Keratinocyte (primary cell): ENCODE results near the gene C20orf202. TPM values are rescaled to one million over a fixed set of nuclear protein-coding genes. Genes with fewer than 3 reads are reported as not detected.

ENCODE experiments used
- DNase-seq: peaks from one replicate; pipeline ENCODE4 v3.0.0-alpha.2; 2011; ENCODE audit warnings: low read depth, missing footprints, low spot score
- FAIRE-seq: peaks from 2 replicates; lab custom pipeline; 2011; peaks lifted over from hg19 to GRCh38; lab: Jason Lieb, UNC
- H2AFZ ChIP-seq: 2 replicates; pipeline ENCODE4 v1.6.0; 2012; ENCODE audit warnings: low read length, control low read depth, inconsistent platforms; ENCODE audit not compliant: control insufficient read depth
- H3K27ac ChIP-seq: 2 replicates; pipeline ENCODE4 v1.5.1; 2011; ENCODE audit warnings: low read length; ENCODE audit not compliant: control insufficient read depth, insufficient read depth
- H3K27me3 ChIP-seq: 3 replicates; pipeline ENCODE4 v1.6.0; 2011; ENCODE audit warnings: low read length; ENCODE audit not compliant: control insufficient read depth, insufficient read depth; ENCODE audit errors: extremely low read depth
- H3K36me3 ChIP-seq, 2 experiments: 2 replicates in 1 of 2; 3 replicates in 1 of 2; pipeline ENCODE4 v1.5.1; 2011; ENCODE audit warnings: low read length in 2 of 2, mild to moderate bottlenecking in 1 of 2; ENCODE audit not compliant: control insufficient read depth in 2 of 2, insufficient read depth in 2 of 2; ENCODE audit errors: extremely low read depth in 1 of 2
- H3K4me1 ChIP-seq: 3 replicates; pipeline ENCODE4 v1.5.1; 2011; ENCODE audit warnings: low read length; ENCODE audit not compliant: control insufficient read depth, insufficient read depth; ENCODE audit errors: extremely low read depth
- H3K4me2 ChIP-seq: 3 replicates; pipeline ENCODE4 v1.6.0; 2011; ENCODE audit warnings: low read depth, low read length; ENCODE audit not compliant: control insufficient read depth, insufficient read depth; ENCODE audit errors: extremely low read depth
- H3K4me3 ChIP-seq, 3 experiments: fragments of 200-600 bp in 1 of 3; sonication (generic) in 1 of 3; 2 replicates in 2 of 3; 3 replicates in 1 of 3; pipeline ENCODE4 v1.5.1; 2011 to 2016; ENCODE audit warnings: low read length in 3 of 3, mild to moderate bottlenecking in 3 of 3, control low read depth in 2 of 3, inconsistent platforms in 1 of 3, low read depth in 1 of 3, mixed read lengths in 1 of 3, mixed run types in 1 of 3, moderate library complexity in 1 of 3; ENCODE audit not compliant: control insufficient read depth in 2 of 3, insufficient read depth in 2 of 3; ENCODE audit errors: extremely low read depth in 1 of 3
- H3K79me2 ChIP-seq: 2 replicates; pipeline ENCODE4 v1.6.0; 2012; ENCODE audit warnings: low read length; ENCODE audit not compliant: control insufficient read depth, insufficient read depth
- H3K9ac ChIP-seq: 3 replicates; pipeline ENCODE4 v1.6.0; 2011; ENCODE audit warnings: low read length; ENCODE audit not compliant: control insufficient read depth, insufficient read depth; ENCODE audit errors: extremely low read depth
- H3K9me1 ChIP-seq: 3 replicates; pipeline ENCODE4 v1.6.0; 2011; ENCODE audit warnings: low read length; ENCODE audit not compliant: control insufficient read depth, insufficient read depth; ENCODE audit errors: extremely low read depth
- H3K9me3 ChIP-seq: 2 replicates; pipeline ENCODE4 v1.5.1; 2012; ENCODE audit warnings: low read depth, low read length; ENCODE audit not compliant: control insufficient read depth
- H4K20me1 ChIP-seq: 3 replicates; pipeline ENCODE4 v1.6.0; 2011; ENCODE audit warnings: low read length; ENCODE audit not compliant: control insufficient read depth, insufficient read depth; ENCODE audit errors: extremely low read depth
- EZH2 ChIP-seq: IDR thresholded peaks from one replicate; pipeline ENCODE4 v1.6.1; 2012; ENCODE audit warnings: inconsistent platforms, mild to moderate bottlenecking, low read length, moderate library complexity
- dilution Hi-C: fragments of 300-500 bp; cut with MboI; formaldehyde crosslinking; loops from one replicate; pipeline ENCODE4 v1.7.0; 2020; ENCODE audit warnings: low sequenced_read_pairs; ENCODE audit not compliant: extremely low pct_ligation_motif_present
- polyA plus RNA-seq, 5 experiments: library from polyadenylated mRNA; depleted of rRNA in 3 of 5; stranded (reverse) in 3 of 5; stranded (forward) in 1 of 5; unstranded in 1 of 5; fragments of >200 nt; gene quantifications; 1 replicate in 1 of 5; 2 replicates in 3 of 5; 3 replicates in 1 of 5; pipeline versions ENCODE4 v1.2.1 to v1.2.3, GENCODE V29; 2011 to 2012; ENCODE audit warnings: missing spikeins in 2 of 5, low read depth in 1 of 5, low replicate concordance in 1 of 5
- TF ChIP-seq, protein P1 (sequence below), 3 experiments: IDR thresholded peaks in 1 of 3; conservative IDR thresholded peaks in 1 of 3; optimal IDR thresholded peaks in 1 of 3; 2 replicates in 2 of 3; 3 replicates in 1 of 3; pipeline versions ENCODE3 to v1.5.1; 2011; ENCODE audit warnings: low read length in 3 of 3, mild to moderate bottlenecking in 3 of 3, moderate library complexity in 2 of 3, control low read depth in 1 of 3, inconsistent platforms in 1 of 3; ENCODE audit not compliant: insufficient read depth in 2 of 3; ENCODE audit errors: extremely low read depth in 1 of 3

Gene C20orf202
- polyA plus RNA-seq, 1 donor (not counting 4 experiments of a cell fraction or from before 2014, with no cell fraction given): not detected

DNA sequence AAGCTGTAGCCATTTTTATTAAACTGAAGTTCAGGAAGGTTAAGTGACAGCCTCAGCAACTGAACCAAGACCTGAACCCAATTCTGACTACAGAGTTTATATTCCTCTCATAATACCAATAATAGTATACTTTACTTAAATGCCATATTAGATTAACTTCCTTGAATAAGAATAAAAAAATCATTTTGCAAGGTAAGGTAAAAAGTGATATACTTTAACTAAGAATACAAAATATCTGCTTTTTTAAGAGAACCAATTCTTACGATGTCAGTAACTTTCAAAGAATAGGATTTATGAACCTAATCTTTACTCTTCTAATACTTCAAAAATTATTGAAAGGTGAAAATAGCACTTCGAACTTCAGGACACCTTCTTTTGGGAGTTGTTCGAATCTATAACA, 26.3 kb downstream of the C20orf202 start:
- Histone ChIP-seq H3K9ac (no peak overlapping the region), H3K9me1 (no peaks in the 10 kb centered on the region), H3K79me2 (no peaks in the 10 kb centered on the region), H3K9me3 (no peaks in the 10 kb centered on the region), H3K36me3 (no peaks in the 10 kb centered on the region), H3K4me1 (peaks cover 3% of the 10 kb centered on the region), H2AFZ (no peak overlapping the region), H3K4me3 (no peak overlapping the region), H3K27me3 (peaks cover 25% of the 10 kb centered on the region), H4K20me1 (no peaks in the 10 kb centered on the region), H3K4me2 (no peak overlapping the region), H3K27ac (no peak overlapping the region)
- DNase-seq (no peak), FAIRE-seq (no peak)
- TF ChIP-seq, protein P1, sequence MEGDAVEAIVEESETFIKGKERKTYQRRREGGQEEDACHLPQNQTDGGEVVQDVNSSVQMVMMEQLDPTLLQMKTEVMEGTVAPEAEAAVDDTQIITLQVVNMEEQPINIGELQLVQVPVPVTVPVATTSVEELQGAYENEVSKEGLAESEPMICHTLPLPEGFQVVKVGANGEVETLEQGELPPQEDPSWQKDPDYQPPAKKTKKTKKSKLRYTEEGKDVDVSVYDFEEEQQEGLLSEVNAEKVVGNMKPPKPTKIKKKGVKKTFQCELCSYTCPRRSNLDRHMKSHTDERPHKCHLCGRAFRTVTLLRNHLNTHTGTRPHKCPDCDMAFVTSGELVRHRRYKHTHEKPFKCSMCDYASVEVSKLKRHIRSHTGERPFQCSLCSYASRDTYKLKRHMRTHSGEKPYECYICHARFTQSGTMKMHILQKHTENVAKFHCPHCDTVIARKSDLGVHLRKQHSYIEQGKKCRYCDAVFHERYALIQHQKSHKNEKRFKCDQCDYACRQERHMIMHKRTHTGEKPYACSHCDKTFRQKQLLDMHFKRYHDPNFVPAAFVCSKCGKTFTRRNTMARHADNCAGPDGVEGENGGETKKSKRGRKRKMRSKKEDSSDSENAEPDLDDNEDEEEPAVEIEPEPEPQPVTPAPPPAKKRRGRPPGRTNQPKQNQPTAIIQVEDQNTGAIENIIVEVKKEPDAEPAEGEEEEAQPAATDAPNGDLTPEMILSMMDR (optimal IDR thresholded peaks at IDR 0.05 in 1 of 3, IDR thresholded peaks at IDR 0.05 in 1 of 3, conservative IDR thresholded peaks at IDR 0.05 in 1 of 3; ENCODE audit: extremely low read depth in 1 of 3, insufficient read depth in 2 of 3, low read length in 3 of 3): no peak
- no peak for TF ChIP-seq EZH2
- dilution Hi-C loops: no loop called here

DNA sequence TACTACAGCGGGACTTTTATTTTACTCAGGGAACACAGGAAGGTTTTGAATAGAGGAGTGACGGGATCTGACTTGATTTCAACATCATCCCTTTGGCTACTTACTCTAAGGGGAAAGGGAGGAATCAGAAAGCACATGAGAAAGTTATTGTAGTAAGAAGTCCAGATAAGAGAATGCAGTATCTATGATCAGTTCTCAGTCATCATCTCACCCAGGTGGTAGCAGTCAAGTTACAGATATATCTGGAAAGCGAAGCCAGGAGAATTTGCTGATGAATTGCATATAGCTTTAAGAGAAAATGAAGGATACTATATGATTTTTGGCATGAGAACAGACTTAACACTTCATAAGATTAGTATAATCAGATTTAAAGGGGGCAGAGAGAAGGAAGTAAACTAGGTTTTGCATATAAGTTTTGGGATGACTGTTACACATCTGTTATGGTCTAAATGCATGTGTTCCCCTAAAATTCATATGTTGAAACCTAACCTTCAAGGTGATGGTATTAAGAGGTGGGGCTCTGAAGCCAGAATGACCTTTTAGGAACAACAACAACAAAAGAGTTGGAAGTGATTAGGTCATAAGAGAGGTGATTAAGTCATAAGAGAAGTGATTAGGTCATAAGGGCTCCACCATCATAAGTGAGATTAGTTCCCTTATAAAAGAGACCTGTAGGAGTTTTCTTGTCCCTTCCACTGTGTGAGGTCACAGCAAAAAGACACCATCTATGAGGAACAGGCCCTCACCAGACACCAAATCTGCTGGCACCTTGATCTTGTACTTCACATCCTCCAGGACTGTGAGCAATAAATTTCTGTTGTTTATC, 29.2 kb downstream of the C20orf202 start:
- Histone ChIP-seq H3K36me3 (no peaks in the 10 kb centered on the region), H3K27me3 (peaks cover 11% of the 10 kb centered on the region), H2AFZ (no peak overlapping the region), H3K4me3 (no peak overlapping the region), H3K9me1 (no peaks in the 10 kb centered on the region), H3K9ac (no peak overlapping the region), H3K4me2 (no peak overlapping the region), H3K9me3 (no peaks in the 10 kb centered on the region), H3K4me1 (no peaks in the 10 kb centered on the region), H4K20me1 (no peaks in the 10 kb centered on the region), H3K79me2 (no peaks in the 10 kb centered on the region), H3K27ac (no peak overlapping the region)
- dilution Hi-C loops: no loop called here
- no peak for DNase-seq
- TF ChIP-seq, protein P1 (optimal IDR thresholded peaks at IDR 0.05 in 1 of 3, IDR thresholded peaks at IDR 0.05 in 1 of 3, conservative IDR thresholded peaks at IDR 0.05 in 1 of 3; ENCODE audit: extremely low read depth in 1 of 3, insufficient read depth in 2 of 3, low read length in 3 of 3): no peak
- no peak for TF ChIP-seq EZH2
- no peak for FAIRE-seq
